ENCODE data around the gene SMIM35.

Gene SMIM35

GRCh38 chr11:118000067-118000849, 86.5 kb downstream of the SMIM35 start:
- peak; percentile 28 for DNase-seq

- DNase-seq = peak; percentile 29
These were observed 87.3 kb downstream of the SMIM35 start for GRCh38 chr11:117999354-117999993.

GRCh38 chr11:117998664-117999353, 88.0 kb downstream of the SMIM35 start:
- peak; percentile 25 for DNase-seq

DNA sequence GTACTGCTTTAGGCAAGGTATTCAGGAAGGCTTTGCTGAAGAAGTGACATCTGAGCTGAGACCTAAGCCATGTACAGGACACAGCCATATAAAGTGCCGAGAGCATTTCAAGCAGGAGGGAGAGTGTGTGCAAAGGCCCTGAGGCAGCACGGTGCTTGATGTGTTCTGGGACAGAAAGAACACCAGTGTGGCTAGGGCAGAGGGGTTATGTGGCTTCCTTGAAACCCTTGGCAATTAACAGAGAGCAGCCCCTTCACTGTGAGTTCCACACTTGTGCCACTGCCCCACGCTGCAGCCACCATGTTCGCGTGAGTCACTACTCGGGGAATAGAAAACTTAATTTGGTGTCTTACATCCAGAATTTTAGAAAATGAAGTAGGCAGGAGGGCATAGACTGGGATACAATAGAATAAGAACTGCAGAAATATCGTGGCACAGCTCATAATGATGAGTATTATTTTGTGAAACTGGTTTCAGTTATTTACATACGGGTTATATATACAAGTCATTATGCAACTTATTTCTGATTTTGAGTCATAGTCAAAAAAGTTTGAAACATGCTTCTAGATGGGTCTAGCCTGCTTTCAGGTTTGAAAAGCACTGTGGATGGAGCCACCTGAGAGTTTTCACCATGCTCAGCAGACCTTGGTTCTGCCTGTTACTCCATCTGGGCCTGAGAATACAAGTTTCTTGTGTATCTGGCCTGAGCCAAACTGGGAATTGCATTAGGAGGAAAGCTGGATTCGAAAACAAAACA, 88.8 kb downstream of the SMIM35 start:
- peak; percentile 72 for DNase-seq

- peak; percentile 47 for DNase-seq
These were observed 89.4 kb downstream of the SMIM35 start for GRCh38 chr11:117997406-117997805.

DNA sequence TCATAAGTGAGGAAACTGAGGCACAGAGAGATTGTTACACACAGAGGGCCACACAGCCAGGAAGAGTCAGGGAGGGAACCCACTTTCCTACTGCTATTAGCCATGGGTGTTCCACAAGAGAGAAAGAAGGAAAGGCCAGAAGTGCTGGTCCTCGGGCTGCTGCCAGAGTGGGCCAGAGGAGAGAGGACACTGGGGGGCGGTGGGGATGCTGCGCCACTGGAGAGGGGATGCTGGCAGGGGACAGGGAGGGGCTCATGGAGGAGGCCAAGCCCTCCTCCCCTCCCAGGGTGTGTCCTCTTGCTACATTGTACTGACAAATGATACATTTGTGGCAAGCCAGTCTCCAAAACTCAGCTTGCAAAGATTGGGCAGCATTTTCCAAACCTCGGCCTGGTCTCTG, 90.7 kb downstream of the SMIM35 start:
- DNase-seq = peak; percentile 22

DNA sequence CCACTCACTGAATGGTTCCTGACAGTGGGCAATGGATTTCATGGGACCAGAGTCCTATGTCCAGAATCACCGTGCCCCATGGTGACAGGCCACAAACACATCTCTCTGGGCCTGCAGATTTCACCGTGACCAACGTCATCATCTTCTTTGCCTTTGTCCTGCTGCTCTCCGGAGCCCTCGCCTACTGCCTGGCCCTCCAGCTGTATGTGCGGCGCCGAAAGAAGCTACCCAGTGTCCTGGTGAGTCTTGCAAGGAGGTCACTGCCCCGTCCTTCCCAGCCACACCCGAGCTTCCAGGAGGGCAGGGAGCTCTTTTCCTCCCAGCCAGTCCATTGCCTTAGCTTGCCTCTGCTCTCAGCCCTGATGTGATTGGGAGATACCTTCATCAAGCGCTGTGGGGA, 91.3 kb downstream of the SMIM35 start:
- no peak for DNase-seq

- DNase-seq = no peak
These were observed 92.6 kb downstream of the SMIM35 start for GRCh38 chr11:117993988-117994745.

DNA sequence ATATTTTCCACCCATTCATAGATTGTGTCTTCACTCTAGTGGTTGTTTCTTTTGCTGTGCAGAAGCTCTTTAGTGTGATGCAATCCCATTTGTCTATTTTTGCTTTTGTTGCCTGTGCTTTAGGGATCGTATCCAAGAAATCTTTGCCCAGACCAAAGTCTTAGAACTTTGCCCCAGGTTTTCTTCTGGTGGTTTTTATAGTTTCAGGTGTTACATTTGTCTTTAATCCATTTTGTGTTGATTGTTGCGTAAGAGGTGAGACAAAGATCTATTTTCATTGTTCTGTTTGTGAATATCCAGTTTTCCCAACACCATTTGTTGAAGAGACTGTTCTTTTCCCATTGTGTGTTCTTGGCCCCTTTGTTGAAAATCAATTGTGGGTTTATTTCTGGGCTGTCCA, 94.1 kb downstream of the SMIM35 start:
- no peak for DNase-seq

GRCh38 chr11:117992136-117992535, 94.6 kb downstream of the SMIM35 start:
- no peak for DNase-seq

DNA sequence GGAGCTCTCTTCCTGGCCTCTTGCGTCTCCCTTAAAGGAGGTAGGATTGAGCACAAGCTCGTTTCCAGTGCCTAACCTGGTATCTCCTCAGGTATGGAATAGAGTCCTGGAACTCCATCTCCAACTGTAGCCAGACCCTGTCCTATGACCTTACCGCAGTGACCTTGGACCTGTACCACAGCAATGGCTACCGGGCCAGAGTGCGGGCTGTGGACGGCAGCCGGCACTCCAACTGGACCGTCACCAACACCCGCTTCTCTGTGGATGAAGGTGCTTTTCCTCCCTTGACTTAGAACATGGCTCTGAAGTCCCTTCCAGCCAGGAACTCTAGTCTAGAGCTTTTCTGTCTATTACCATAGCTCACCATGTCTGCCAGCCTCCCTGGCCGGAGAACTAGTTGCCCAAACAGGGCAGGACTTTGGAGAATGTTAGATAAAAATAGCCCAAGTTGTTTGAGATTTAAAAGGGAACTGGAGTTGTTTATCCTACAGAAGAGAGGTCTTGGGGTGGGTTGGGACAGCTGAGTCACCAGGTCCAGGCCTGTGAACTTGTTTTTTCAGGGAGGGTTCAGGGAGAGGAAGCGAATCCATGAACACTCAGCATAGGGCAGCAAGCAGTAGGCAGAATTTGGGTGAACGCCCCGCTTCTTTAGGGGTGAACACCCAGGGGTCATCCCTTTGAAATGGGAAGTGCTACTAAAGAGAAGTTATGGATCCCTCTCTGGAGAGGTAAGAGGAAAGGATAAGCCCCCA, 97.2 kb downstream of the SMIM35 start:
- no peak for DNase-seq

GRCh38 chr11:117986981-117987574, 99.7 kb downstream of the SMIM35 start:
- DNase-seq = peak; percentile 74

DNA sequence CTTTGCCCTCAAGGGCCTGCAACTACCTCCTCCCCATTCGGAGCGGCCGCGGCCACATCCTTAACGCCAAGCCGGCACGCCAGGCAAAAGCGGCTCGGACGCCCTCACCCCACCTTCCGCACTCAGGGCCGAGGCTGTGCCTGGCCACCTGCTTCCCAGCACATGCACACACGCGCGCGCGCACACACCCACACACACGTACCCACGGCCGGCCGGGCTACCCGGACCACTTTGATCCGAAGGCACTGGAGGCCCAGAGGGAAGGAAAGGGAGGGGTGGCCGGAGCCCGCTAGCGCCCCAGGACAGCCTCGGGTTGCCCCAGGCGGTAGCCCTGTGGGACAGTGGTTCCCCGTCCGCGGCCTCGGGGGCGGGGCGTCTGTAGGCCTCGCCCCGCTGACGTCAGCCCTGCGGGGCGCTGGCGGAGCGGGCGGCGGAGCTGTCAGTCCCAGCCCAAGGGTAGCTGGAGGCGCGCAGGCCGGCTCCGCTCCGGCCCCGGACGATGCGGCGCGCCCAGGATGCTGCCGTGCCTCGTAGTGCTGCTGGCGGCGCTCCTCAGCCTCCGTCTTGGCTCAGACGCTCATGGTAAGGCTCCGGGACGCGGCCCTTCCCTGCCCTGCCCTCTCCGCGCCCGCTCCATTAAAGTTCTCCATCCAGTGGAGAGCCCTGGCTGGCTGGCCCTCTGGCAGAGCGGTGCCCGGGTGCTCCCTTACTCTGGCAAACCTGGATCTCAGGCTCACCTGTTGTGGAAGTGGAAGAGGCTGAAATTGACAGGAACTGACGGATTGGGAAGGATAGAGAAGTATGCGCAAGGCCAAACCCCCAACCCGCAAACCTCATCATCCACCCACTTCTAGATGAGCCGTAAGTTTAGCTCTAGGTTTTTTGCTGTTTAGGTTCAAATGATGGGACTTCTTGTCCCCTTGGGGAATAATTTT, 100.5 kb downstream of the SMIM35 start, which contains the start of gene IL10RA:
Gene IL10RA (plus strand): TSS at position 442 of the 935 bp plus-strand sequence. CDS start 74 bp downstream, at position 516.
- DNase-seq = peak; percentile 91

GRCh38 chr11:117984476-117984875, 102.3 kb downstream of the SMIM35 start:
- peak; percentile 38 for DNase-seq

DNA sequence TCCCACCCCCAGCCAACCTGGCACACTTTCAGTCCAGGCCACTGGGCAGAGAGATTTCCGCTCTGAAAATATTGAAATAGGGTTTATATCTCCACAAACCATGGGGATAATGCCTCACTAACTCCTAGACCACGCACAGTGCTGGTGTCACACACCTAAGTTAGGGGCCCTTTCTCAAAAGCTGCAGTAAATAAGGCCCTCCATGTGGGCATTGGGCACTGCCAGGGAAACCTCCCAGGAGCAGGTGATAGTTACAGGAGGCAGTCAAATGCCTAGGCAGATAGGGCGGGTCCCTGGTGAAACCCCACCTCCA, 103.6 kb downstream of the SMIM35 start:
- peak; percentile 47 for DNase-seq

DNA sequence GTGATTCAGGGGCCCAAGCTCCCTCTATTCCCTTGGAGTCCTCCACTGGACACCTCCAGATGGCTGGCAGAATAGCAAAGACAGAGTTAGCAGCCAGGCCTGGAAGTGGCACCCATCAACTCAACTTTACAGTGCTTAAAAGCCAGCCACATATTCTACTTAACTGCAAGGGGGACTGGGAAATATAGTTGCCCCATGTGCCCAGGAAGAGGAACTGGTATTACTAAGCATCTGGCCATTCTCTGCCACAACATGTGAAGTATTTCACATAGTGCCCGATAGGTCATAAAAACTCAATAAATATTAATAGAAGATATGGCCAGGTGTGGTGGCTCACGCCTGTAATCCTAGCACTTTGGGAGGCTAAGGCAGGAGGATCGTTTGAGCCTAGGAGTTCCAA, 106.0 kb downstream of the SMIM35 start:
- DNase-seq = peak; percentile 22

DNA sequence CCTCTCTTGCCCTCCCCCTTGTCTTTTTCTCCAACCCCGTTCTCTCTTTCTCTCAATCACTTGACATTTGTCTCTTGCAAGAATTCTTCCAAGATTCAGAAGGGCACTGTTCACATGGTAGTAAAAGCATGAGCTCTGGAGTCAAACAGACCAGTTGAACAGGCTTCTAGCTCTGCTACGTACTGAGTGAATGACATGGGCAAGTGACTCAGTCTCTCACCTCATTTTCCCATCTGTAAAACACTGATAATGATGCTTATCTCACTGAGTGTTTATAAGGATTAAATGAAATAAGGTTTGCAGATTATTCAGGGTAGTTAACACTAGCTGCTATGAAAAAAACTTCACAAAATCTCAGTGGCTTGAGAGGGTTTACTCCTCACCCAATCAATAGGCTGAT, 106.5 kb downstream of the SMIM35 start:
- no peak for DNase-seq

DNA sequence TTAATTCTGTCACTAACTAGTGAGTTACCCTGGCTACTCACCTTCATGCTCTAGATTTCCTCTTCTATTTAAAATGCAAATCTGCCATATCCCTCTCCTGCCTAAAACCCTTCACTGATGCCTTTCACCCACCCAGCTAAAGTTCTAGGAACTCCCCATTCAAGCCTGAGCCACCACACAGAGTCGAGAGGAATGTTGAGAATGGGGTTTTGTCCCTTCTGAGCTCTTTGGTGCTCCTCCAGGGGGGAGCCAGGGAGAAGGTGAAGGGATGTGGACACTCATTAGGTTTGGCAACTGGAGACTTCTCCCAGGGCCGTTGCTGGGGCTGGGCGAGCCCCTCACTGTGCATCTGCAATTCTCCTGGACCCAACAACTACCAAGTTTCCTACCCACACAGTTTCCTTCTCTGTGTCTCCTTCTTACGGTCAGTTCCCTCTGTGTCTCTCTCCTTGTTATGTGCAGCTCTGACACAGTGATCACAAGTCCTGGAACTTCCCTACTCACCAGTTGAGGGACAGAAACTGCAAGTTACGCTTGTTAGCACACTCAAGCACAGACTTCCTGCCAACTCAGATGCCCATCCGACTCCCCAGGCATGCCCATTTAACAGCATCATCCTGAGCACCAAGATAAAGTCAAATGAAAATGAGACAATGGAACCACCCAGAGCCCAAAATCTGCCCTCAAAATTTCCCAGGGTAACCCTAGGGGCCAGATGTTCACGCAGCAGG, 107.1 kb downstream of the SMIM35 start:
- DNase-seq = peak; percentile 56

- DNase-seq = peak; percentile 26
These were observed 107.8 kb downstream of the SMIM35 start for GRCh38 chr11:117978991-117979390.
